Tibial nerve (tissue), 3 donors: Measurements from ENCODE around the gene RETREG1.

ENCODE experiments used
- POLR2A ChIP-seq, 2 donors: fragments of 450-650 bp; IDR thresholded peaks; one replicate each; pipeline ENCODE4 v1.6.1; 2017; ENCODE audit warnings: antibody characterized with exemption in 2 of 2, mild to moderate bottlenecking in 2 of 2, moderate library complexity in 2 of 2
- TF ChIP-seq, protein P1 (sequence below), 5 experiments: fragments of 200-600 bp in 3 of 5; fragments of 450-650 bp in 2 of 5; sonication (generic) in 3 of 5; IDR thresholded peaks; one replicate each; pipeline ENCODE4 v1.5.1; 2016 to 2019; ENCODE audit warnings: antibody characterized with exemption in 5 of 5, mild to moderate bottlenecking in 3 of 5, moderate library complexity in 2 of 5

DNA sequence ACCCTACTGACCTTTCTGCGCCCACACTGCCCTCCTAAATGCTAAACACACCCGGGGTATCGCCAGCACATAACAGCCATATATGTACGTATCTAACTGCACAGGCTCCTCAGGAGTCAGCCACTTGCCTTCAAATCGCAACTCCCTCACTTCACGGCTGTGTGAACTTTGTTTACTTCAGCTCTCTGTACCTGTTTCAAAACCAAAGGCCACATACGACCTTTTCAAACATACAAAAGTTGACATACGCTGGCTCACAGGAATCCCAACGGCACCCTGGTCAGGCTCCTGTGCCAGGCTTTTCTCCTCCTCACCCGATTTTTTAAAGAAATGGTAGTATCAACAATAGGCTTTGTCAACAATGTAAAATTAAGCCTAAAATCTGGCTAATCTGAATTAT lies 112.2 kb downstream of the RETREG1 start:
- TF ChIP-seq, protein P1, sequence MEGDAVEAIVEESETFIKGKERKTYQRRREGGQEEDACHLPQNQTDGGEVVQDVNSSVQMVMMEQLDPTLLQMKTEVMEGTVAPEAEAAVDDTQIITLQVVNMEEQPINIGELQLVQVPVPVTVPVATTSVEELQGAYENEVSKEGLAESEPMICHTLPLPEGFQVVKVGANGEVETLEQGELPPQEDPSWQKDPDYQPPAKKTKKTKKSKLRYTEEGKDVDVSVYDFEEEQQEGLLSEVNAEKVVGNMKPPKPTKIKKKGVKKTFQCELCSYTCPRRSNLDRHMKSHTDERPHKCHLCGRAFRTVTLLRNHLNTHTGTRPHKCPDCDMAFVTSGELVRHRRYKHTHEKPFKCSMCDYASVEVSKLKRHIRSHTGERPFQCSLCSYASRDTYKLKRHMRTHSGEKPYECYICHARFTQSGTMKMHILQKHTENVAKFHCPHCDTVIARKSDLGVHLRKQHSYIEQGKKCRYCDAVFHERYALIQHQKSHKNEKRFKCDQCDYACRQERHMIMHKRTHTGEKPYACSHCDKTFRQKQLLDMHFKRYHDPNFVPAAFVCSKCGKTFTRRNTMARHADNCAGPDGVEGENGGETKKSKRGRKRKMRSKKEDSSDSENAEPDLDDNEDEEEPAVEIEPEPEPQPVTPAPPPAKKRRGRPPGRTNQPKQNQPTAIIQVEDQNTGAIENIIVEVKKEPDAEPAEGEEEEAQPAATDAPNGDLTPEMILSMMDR (IDR thresholded peaks at IDR 0.05), result no peak
- TF ChIP-seq POLR2A (IDR thresholded peaks at IDR 0.05), result no peak
